GM12874 (cell line): ENCODE results near the gene GNAT1.

Experiments used
- CTCF ChIP-seq: IDR thresholded peaks from 2 replicates; pipeline ENCODE4 v1.5.1; 2011; ENCODE audit warnings: low read depth, mild to moderate bottlenecking, control low read depth, low read length, moderate library complexity; ENCODE audit not compliant: insufficient read depth

GNAT1 gene

GRCh38 chr3:50157827-50158529 lies 33.4 kb upstream of the GNAT1 start:
- TF ChIP-seq CTCF = no peak

- no peak for TF ChIP-seq CTCF
These were observed 32.8 kb upstream of the GNAT1 start for GRCh38 chr3:50158530-50159146.

GRCh38 chr3:50160561-50160983 lies 30.8 kb upstream of the GNAT1 start:
- no peak for TF ChIP-seq CTCF

- TF ChIP-seq CTCF = no peak
These were observed 30.1 kb upstream of the GNAT1 start for GRCh38 chr3:50161320-50161719.

- TF ChIP-seq CTCF = no peak
These were observed 29.2 kb upstream of the GNAT1 start for GRCh38 chr3:50162034-50162883.

GRCh38 chr3:50163572-50164455 lies 27.6 kb upstream of the GNAT1 start:
- no peak for TF ChIP-seq CTCF
